Activated naive CD4-positive, alpha-beta T cell treated with Interleukin-2 at 50 U/mL for 16 hours (primary cell): ENCODE measurements around the gene WNT16.
"Not testable (repeated sequence)": the region's sequence is repeated elsewhere in the genome, so short reads cannot be mapped to it uniquely, and the experiment has no call there.

Experiments used
- DNase-seq: peaks from one replicate; pipeline ENCODE4 v3.0.0-alpha.2; 2020

The WNT16 gene

DNA sequence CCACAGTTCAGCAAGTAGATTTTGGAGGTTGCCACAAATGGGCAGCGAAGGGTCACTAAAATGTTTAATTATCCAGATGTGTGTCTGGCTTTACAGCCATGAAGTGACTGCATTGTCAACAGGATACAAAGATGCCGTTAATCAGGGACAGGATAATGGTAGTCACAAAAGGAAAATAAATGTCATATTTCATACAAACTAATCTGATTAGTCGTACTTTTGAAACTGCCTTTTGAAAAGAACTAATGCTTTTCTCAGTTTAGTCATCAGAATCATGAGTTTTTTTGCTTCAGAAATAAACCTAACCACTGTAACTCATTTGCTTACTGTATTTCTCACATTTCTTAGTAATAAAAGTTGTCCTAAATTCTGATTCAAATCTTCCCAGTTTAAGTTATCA, 22.2 kb upstream of the WNT16 start:
- no peak for DNase-seq

DNA sequence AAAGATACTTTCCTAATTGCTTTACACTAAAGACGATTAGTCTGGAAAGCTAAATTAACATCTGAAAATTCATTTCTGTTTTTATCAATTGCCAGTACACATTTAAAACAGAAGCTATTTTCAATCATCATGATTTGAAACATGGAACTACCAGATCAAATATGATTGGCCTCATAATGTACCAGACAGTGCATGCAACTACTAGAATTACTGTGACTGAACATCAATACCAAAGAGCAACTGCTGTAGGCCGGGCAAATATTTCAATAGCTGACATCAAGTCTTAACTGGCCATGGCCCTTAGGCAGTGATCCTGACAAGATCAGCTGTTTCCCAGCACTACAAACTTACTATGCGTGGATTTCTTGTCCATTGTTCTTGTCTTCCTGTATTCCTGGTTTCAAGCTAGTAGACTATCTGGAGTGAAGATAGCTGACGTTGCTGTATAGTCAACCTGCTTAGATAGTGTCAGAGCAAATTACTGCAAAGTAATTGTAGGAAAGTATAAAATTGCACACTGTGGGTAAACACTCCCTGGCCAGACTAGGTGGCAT, 21.7 kb upstream of the WNT16 start:
- no peak for DNase-seq

GRCh38 chr7:121313220-121313792, 15.5 kb upstream of the WNT16 start:
- DNase-seq = no peak

DNA sequence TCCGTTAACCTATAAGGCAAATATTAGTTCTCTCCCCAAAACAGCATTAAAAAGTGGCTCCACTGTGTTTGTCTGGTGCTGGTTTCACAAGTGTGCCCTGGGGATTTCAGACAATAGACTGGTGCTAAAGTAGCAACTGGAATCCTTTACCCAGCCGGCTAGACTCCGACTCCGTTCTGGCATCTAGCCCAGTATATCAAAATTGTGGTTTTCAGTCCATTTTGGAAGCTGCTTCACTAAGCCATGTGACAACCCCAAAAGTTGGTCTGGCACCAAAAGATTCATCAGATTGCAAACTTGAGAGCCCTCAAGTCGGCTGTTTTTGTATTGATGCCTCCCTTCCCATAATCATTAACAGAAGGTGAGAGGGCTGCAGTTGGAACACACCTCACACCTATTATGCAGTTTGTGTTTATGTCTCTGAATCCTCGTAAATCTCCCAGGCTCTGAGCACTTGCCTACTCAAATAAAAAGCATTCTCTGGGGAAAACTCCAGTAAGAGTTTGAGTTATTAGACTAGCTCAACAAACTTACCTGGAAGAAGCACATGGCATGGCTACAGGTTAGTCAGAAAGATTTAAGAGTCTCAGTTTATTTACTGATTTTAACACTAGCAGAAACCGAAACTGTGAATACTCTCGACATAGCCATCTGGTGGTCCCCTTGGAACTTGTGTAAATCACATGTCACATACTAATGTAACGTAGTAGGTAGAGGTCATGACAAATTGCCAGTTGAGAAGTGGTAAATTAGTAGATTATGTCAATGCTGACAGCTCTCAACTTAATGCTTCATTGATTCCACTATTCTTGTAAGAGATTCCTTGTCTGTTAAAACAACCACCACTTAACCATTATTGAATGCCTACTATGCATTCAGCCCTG, 14.8 kb upstream of the WNT16 start:
- DNase-seq = no peak

- DNase-seq = not testable (repeated sequence)
Observed at GRCh38 chr7:121315170-121315569, 13.6 kb upstream of the WNT16 start.

DNA sequence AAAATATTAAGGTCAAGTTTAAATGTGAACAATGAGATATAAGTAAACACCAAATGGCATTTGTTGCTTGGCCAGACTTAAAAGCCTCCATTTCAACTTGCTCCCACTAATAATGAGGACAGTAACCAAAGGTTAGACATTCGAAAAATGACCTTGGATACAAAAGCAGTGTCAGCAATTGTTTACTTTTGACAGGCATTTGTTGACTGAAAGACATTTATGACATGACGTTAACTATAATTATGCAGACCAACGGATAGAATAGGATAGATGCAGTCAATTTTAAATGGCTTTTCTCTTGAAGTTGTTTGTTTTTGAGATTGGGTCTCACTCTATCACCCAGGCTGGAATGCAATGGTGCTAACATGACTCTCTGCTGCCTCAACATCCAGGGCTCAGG, 6.3 kb upstream of the WNT16 start:
- no peak for DNase-seq

DNA sequence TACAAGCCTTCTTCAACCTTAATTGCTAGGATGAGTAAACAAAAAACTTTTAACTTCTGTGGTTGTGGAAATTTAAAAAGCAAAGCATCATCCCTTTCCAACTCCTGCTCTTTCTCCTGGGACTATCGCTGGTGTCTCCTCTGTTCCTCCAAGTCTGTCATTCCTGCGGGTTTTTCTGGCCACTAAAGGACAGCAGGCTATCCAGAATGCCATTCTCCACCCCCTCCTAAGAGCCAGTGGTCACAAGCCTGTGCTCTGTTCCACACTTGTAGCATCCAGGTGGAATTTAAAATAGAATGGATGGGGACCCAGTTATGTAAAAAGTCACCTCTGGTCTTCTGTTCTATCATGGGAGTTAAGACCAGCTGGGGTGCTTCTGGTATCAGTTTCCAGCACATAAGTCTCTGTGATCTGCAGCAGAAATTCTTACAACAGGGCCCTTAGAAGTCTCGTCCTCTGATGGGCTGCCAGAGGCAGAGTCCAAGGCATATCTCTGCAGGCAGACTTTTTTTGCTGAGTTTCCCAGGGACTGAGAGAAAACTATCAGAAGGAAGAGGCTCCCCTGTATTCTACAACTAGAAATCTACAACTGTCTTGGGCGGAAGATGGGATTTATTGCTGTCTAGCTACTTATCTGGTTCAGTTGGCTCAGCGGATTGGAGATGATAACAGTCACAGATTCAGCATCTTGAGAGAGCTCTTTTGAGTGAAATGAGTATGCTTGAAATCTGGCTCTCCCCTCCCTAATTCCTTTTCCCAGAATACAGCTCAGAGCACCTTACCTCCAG, 5.1 kb upstream of the WNT16 start:
- no peak for DNase-seq

DNA sequence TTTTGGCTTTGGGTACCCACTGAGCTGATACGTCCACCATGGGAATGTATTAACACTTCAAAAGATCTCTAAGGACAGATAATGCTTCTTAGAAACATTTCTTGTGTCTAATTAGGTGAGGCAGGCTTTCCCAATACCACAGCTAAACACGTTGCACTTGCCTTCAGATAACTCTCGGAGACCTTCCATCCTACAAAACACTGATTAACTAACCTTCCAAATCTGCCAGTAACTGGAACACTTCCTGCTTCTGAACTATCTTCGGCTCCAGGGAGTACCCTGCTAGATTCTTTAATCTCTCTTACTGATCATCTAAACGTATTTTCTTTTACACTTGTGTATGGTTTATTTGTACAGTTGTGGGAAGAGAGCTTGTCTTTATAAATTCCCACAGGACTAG, 1.1 kb upstream of the WNT16 start:
- DNase-seq = no peak

DNA sequence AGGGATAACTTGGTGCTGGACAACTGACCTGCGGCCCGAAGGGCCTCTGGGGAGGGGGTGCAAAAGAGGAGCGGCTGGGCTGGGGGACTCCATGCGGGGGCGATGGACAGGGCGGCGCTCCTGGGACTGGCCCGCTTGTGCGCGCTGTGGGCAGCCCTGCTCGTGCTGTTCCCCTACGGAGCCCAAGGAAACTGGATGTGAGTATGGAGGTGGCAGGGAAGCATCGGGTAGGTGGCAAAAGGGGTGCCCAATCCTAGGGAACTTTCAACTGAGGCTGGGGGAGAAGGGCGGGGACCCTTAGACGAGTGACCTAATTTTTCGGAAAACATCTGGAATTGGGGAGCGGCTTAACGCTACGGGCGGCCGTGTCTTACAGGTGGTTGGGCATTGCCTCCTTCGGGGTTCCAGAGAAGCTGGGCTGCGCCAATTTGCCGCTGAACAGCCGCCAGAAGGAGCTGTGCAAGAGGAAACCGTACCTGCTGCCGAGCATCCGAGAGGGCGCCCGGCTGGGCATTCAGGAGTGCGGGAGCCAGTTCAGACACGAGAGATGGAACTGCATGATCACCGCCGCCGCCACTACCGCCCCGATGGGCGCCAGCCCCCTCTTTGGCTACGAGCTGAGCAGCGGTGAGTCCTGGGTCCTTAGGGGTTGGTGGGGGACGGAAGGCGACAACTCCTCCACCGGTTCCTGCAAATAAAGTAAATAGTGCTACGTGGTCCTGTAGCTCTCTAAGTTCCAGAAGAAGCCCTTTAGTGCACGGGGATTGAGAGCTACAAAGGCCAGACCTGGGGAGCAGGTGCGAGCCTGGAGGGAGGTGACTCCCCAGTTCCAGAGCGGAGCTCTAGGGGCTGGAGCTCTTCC, 622 bp downstream of the WNT16 start:
- DNase-seq = no peak

DNA sequence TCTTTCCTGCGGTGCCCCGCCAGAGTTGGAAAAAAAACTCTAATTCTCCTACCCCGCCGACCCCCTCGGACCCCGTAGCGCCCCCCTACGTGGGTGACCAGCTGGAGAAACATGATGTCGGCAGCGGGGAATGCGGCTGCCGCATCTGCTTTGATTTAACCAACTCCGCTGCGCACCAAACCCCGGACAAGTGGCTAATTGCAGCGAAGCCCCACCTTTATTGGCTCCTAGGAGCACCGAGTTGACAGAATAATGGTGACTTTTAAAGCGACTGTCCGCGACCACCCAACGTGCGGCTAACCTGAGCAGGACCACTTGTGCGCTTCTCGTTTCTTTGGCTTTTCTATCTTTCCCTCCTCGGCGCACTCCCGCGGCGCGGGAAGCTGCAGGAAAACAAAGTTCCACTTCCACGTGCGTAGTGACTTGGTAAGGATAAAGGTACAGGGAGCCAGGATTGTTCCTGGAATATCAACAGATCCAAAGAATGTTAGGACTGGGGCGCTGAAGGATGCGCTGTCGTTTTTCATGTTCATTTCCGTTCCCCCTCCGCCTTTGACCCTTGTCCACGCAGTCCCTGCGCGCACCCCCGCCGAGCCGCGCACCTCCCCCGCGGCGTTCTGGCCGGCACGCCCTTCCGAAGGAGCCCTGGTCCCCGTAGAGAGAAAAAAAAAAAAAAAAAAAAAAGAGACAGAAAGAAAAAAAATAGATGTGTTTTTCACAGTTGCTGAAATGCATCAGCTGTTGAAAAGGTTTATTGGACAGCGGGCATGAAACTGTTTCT, 1.4 kb downstream of the WNT16 start:
- DNase-seq = no peak

GRCh38 chr7:121331048-121331447, 2.2 kb downstream of the WNT16 start:
- DNase-seq = no peak

DNA sequence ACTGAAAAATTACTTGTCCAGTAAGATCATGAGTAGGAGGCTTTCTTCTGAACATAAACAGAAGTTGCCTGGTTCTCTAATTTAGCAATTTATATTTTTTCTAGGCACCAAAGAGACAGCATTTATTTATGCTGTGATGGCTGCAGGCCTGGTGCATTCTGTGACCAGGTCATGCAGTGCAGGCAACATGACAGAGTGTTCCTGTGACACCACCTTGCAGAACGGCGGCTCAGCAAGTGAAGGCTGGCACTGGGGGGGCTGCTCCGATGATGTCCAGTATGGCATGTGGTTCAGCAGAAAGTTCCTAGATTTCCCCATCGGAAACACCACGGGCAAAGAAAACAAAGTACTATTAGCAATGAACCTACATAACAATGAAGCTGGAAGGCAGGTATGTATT, 2.8 kb downstream of the WNT16 start:
- DNase-seq = no peak

- no peak for DNase-seq
Observed at GRCh38 chr7:121334376-121334775, 5.6 kb downstream of the WNT16 start.

GRCh38 chr7:121334875-121335648, 6.3 kb downstream of the WNT16 start:
- DNase-seq = no peak

DNA sequence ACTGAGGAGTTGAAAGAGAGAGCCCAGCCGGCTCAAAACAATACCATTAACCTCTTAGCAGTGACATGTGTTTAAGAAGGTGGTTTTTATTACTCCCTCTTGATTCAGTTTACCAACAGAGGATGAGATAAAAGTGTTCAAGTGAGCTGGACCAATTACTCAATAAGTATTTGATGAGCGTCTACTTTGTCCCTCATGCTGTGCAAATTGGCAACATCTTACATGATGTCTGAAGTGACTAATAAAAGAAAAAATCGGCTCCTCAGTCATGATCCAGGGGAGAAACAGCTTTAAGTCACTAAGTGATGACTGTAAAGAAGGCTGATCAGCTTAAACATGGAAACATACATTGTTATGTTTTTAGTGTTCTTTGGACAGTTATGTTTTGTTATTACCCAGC, 7.8 kb downstream of the WNT16 start:
- no peak for DNase-seq

GRCh38 chr7:121337398-121337797, 8.6 kb downstream of the WNT16 start:
- DNase-seq = no peak

DNA sequence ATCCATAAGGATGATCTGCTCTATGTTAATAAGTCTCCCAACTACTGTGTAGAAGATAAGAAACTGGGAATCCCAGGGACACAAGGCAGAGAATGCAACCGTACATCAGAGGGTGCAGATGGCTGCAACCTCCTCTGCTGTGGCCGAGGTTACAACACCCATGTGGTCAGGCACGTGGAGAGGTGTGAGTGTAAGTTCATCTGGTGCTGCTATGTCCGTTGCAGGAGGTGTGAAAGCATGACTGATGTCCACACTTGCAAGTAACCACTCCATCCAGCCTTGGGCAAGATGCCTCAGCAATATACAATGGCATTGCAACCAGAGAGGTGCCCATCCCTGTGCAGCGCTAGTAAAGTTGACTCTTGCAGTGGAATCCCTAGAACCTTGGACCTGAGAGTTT, 10.3 kb downstream of the WNT16 start:
- no peak for DNase-seq

DNA sequence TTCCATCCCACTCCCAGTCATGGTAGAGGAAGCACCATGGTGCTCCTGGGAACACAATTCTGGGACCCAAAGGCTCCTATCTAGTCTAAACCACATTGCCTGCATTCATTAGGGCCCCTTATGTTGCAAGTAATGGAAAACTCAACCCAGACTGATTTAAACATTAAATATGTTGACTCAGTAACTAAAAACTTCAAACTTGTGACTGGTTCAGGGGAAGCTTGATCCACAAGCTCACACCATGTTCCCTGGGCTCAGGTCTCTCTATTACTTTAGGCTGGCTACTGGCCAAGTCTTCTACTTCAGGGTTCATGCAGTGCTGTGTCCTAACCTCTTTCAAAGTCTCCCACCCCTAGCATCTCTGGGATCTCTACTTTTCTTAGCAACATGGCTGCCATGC, 13.1 kb downstream of the WNT16 start:
- no peak for DNase-seq

- no peak for DNase-seq
Observed at GRCh38 chr7:121342631-121343030, 13.8 kb downstream of the WNT16 start.

- DNase-seq = no peak
Observed at GRCh38 chr7:121343302-121343701, 14.5 kb downstream of the WNT16 start.

DNA sequence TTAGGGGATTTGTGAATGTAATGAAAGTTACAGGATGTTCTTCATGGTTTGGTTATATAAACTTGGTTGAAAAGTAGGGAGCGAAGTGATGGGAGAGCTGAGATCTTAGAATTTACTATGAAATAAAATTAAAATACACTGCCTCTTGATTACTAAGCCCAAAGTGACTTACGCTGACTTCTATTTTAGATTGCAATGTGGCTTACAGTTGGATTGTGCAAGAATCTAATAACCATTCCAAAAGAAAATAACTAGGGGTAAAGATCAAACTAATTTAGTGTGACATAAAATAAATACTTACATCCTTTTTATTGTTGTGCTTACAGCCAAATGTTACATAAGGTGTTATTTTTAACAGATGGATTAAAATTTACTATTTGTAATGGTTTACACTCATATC, 15.3 kb downstream of the WNT16 start:
- no peak for DNase-seq
